Neural progenitor cell (in vitro differentiated cells): ENCODE data around the gene BUD23. TPM values are rescaled to one million over a fixed set of nuclear protein-coding genes. Genes with fewer than 3 reads are reported as not detected.

ENCODE experiments used
- DNase-seq: peaks from one replicate; pipeline ENCODE4 v3.0.0-alpha.2; 2016; ENCODE audit warnings: low spot score
- H2AFZ ChIP-seq: fragments of 200-600 bp; sonication (generic); replicated peaks from 2 replicates; pipeline ENCODE4 v1.6.1; 2016; ENCODE audit warnings: antibody characterized with exemption
- H3F3A ChIP-seq: fragments of 200-600 bp; sonication (generic); 2 replicates; pipeline ENCODE4 v1.6.1; 2016; ENCODE audit warnings: antibody characterized with exemption, low read depth
- H3K27ac ChIP-seq: fragments of 200-600 bp; sonication (generic); 2 replicates; pipeline ENCODE4 v1.5.1; 2016; ENCODE audit warnings: mild to moderate bottlenecking
- H3K27me3 ChIP-seq: fragments of 200-600 bp; sonication (generic); 2 replicates; pipeline ENCODE4 v1.6.1; 2016; ENCODE audit warnings: mild to moderate bottlenecking, moderate library complexity
- H3K36me3 ChIP-seq: fragments of 200-600 bp; sonication (generic); 2 replicates; pipeline ENCODE4 v1.5.1; 2016
- H3K4me1 ChIP-seq: fragments of 200-600 bp; sonication (generic); 2 replicates; pipeline ENCODE4 v1.6.1; 2016; ENCODE audit warnings: mixed run types
- H3K4me2 ChIP-seq: fragments of 200-600 bp; sonication (generic); 2 replicates; pipeline ENCODE4 v1.6.1; 2016
- H3K4me3 ChIP-seq: fragments of 200-600 bp; sonication (generic); 2 replicates; pipeline ENCODE4 v1.5.1; 2016
- H3K79me2 ChIP-seq: fragments of 200-600 bp; sonication (generic); 2 replicates; pipeline ENCODE4 v1.6.1; 2016; ENCODE audit warnings: low read depth
- H3K9ac ChIP-seq: fragments of 200-600 bp; sonication (generic); 2 replicates; pipeline ENCODE4 v1.6.1; 2016
- H3K9me3 ChIP-seq: fragments of 200-600 bp; sonication (generic); 2 replicates; pipeline ENCODE4 v1.5.1; 2016; ENCODE audit warnings: low read depth
- H4K20me1 ChIP-seq: fragments of 200-600 bp; sonication (generic); 2 replicates; pipeline ENCODE4 v1.6.1; 2016; ENCODE audit warnings: low read depth
- H3K27ac Mint-ChIP-seq: 3 replicates; pipeline ENCODE4 v1.8.0; 2021; ENCODE audit warnings: mixed read lengths
- H3K27me3 Mint-ChIP-seq: 2 replicates; pipeline ENCODE4 v1.8.0; 2022; ENCODE audit warnings: low read depth, mild to moderate bottlenecking, inconsistent platforms, moderate library complexity, mixed read lengths; ENCODE audit not compliant: insufficient read depth
- H3K36me3 Mint-ChIP-seq: 3 replicates; pipeline ENCODE4 v1.8.0; 2021; ENCODE audit warnings: mixed read lengths
- H3K4me1 Mint-ChIP-seq: 3 replicates; pipeline ENCODE4 v1.8.0; 2021; ENCODE audit warnings: mixed read lengths
- H3K4me3 Mint-ChIP-seq: 3 replicates; pipeline ENCODE4 v1.8.0; 2021; ENCODE audit warnings: mild to moderate bottlenecking, moderate library complexity, mixed read lengths
- H3K9me3 Mint-ChIP-seq: 3 replicates; pipeline ENCODE4 v1.8.0; 2020; ENCODE audit warnings: mixed read lengths
- EZH2 ChIP-seq: fragments of 200-600 bp; sonication (generic); IDR thresholded peaks from 2 replicates; pipeline ENCODE4 v1.6.1; 2017; ENCODE audit warnings: antibody characterized with exemption, mild to moderate bottlenecking, moderate library complexity
- EZH2phosphoT487 ChIP-seq: fragments of 200-600 bp; sonication (generic); IDR thresholded peaks from 2 replicates; pipeline ENCODE4 v1.6.1; 2017; ENCODE audit warnings: antibody characterized with exemption
- total RNA-seq: library from RNA; depleted of rRNA; stranded (reverse); fragments of >200 nt; gene quantifications from 2 replicates; pipeline ENCODE4 v1.2.3, GENCODE V29; 2015; ENCODE audit warnings: low replicate concordance
- TF ChIP-seq, protein P1 (sequence below): fragments of 200-600 bp; sonication (generic); IDR thresholded peaks from 2 replicates; pipeline ENCODE4 v1.5.1; 2017; ENCODE audit warnings: antibody characterized with exemption, mild to moderate bottlenecking

BUD23 gene
- total RNA-seq, 1 donor from 2014 or later = 22.8 TPM

GRCh38 chr7:73726083-73726466, 42.7 kb downstream of the BUD23 start:
- Histone ChIP-seq H3F3A (peaks cover 8% of the 10 kb centered on the region), H4K20me1 (no peaks in the 10 kb centered on the region), H3K4me3 (no peak overlapping the region), H3K4me1 (no peaks in the 10 kb centered on the region), H3K9ac (no peak overlapping the region), H2AFZ (no peak overlapping the region), H3K9me3 (no peaks in the 10 kb centered on the region), H3K27ac (no peak overlapping the region), H3K79me2 (no peaks in the 10 kb centered on the region), H3K4me2 (no peak overlapping the region), H3K36me3 (no peaks in the 10 kb centered on the region), H3K27me3 (peaks cover 4% of the 10 kb centered on the region)
- Mint-ChIP-seq H3K27me3 (peaks cover 17% of the 10 kb centered on the region), H3K36me3 (no peaks in the 10 kb centered on the region), H3K27ac (no peak overlapping the region), H3K4me3 (no peak overlapping the region), H3K4me1 (peaks cover 7% of the 10 kb centered on the region), H3K9me3 (no peaks in the 10 kb centered on the region)
- no peak for DNase-seq
- TF ChIP-seq EZH2phosphoT487 = no peak
- no peak for TF ChIP-seq EZH2
- TF ChIP-seq, protein P1, sequence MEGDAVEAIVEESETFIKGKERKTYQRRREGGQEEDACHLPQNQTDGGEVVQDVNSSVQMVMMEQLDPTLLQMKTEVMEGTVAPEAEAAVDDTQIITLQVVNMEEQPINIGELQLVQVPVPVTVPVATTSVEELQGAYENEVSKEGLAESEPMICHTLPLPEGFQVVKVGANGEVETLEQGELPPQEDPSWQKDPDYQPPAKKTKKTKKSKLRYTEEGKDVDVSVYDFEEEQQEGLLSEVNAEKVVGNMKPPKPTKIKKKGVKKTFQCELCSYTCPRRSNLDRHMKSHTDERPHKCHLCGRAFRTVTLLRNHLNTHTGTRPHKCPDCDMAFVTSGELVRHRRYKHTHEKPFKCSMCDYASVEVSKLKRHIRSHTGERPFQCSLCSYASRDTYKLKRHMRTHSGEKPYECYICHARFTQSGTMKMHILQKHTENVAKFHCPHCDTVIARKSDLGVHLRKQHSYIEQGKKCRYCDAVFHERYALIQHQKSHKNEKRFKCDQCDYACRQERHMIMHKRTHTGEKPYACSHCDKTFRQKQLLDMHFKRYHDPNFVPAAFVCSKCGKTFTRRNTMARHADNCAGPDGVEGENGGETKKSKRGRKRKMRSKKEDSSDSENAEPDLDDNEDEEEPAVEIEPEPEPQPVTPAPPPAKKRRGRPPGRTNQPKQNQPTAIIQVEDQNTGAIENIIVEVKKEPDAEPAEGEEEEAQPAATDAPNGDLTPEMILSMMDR = no peak

GRCh38 chr7:73727952-73728351, 44.6 kb downstream of the BUD23 start:
- Mint-ChIP-seq H3K27me3 (peaks cover 10% of the 10 kb centered on the region), H3K4me3 (no peak overlapping the region), H3K36me3 (peaks cover 1% of the 10 kb centered on the region), H3K9me3 (no peaks in the 10 kb centered on the region), H3K27ac (no peak overlapping the region), H3K4me1 (peaks cover 7% of the 10 kb centered on the region)
- DNase-seq = no peak
- Histone ChIP-seq H3K9me3 (no peaks in the 10 kb centered on the region), H3K27me3 (no peaks in the 10 kb centered on the region), H2AFZ (no peak overlapping the region), H3K79me2 (no peaks in the 10 kb centered on the region), H3K9ac (no peak overlapping the region), H3K4me1 (no peaks in the 10 kb centered on the region), H3K4me3 (no peak overlapping the region), H3K36me3 (no peaks in the 10 kb centered on the region), H3K27ac (no peak overlapping the region), H4K20me1 (no peaks in the 10 kb centered on the region), H3F3A (peaks cover 8% of the 10 kb centered on the region), H3K4me2 (no peak overlapping the region)
- TF ChIP-seq, protein P1 = no peak
- TF ChIP-seq EZH2 = no peak
- TF ChIP-seq EZH2phosphoT487 = no peak

GRCh38 chr7:73728551-73728950, 45.2 kb downstream of the BUD23 start:
- H3K4me3 Mint-ChIP-seq = no peak overlapping the region
- Histone ChIP-seq H3K79me2 (no peaks in the 10 kb centered on the region), H3F3A (peaks cover 8% of the 10 kb centered on the region)

More at GRCh38 chr7:73728551-73728950, 45.2 kb downstream of the BUD23 start:
- H3K36me3 ChIP-seq = no peaks in the 10 kb centered on the region
- no peak overlapping the region for H3K4me2 ChIP-seq
- H3K27me3 ChIP-seq = no peaks in the 10 kb centered on the region
- Mint-ChIP-seq H3K9me3 (no peaks in the 10 kb centered on the region), H3K27ac (no peak overlapping the region), H3K27me3 (peaks cover 10% of the 10 kb centered on the region), H3K36me3 (peaks cover 1% of the 10 kb centered on the region), H3K4me1 (peaks cover 7% of the 10 kb centered on the region)
- no peak for DNase-seq
- H3K9me3 ChIP-seq = no peaks in the 10 kb centered on the region
- no peak overlapping the region for H3K4me3 ChIP-seq
- H3K27ac ChIP-seq = no peak overlapping the region
- no peak overlapping the region for H3K9ac ChIP-seq
- TF ChIP-seq EZH2 (no peak), EZH2phosphoT487 (no peak)
- TF ChIP-seq, protein P1 = no peak
- H3K4me1 ChIP-seq = no peaks in the 10 kb centered on the region
- no peaks in the 10 kb centered on the region for H4K20me1 ChIP-seq
- H2AFZ ChIP-seq = no peak overlapping the region
